K562 (cell line): ENCODE data around the gene CLTB. TPM values are rescaled to one million over a fixed set of nuclear protein-coding genes. Genes with fewer than 3 reads are reported as not detected.

Experiments used
- E2F6 ChIP-seq, 2 experiments: IDR thresholded peaks; 2 replicates each; pipeline ENCODE4 v1.6.1; 2011; ENCODE audit warnings: borderline replicate concordance in 1 of 2, control low read depth in 1 of 2, low read depth in 1 of 2, low read length in 1 of 2, mild to moderate bottlenecking in 1 of 2, mixed read lengths in 1 of 2, moderate library complexity in 1 of 2; ENCODE audit not compliant: insufficient read depth in 1 of 2, insufficient read length in 1 of 2, poor library complexity in 1 of 2, severe bottlenecking in 1 of 2; ENCODE audit errors: extremely low read depth in 1 of 2
- ETS1 ChIP-seq: conservative IDR thresholded peaks from 2 replicates; pipeline ENCODE4 v1.6.1; 2011; ENCODE audit warnings: low read depth, mild to moderate bottlenecking, low read length; ENCODE audit not compliant: control insufficient read depth
- HCFC1 ChIP-seq: IDR thresholded peaks from 2 replicates; pipeline ENCODE4 v1.6.1; 2012; ENCODE audit warnings: low read depth, low read length, improper control_type of control experiment
- HMG20A ChIP-seq: fragments of 450-650 bp; formaldehyde crosslinking; conservative IDR thresholded peaks from 2 replicates; pipeline ENCODE4 v1.4.0; 2020; ENCODE audit warnings: mild to moderate bottlenecking, mixed read lengths
- KDM5B ChIP-seq: fragments of 200-600 bp; sonication (generic); IDR thresholded peaks from 2 replicates; pipeline ENCODE4 v1.6.1; 2012; ENCODE audit warnings: low read depth, mild to moderate bottlenecking, moderate library complexity, low read length, control low read depth, inconsistent platforms; ENCODE audit not compliant: insufficient replicate concordance
- POLR2G ChIP-seq: fragments of 200-400 bp; formaldehyde crosslinking; IDR thresholded peaks from 2 replicates; pipeline ENCODE4 v1.6.1; 2017; ENCODE audit warnings: low read depth, mild to moderate bottlenecking, antibody characterized with exemption, low read length, moderate library complexity
- REST ChIP-seq, 2 experiments: fragments of 450-650 bp; formaldehyde crosslinking in 1 of 2; IDR thresholded peaks; 2 replicates each; pipeline versions ENCODE4 v1.4.0 to v1.6.1; 2014 to 2020; ENCODE audit warnings: mild to moderate bottlenecking in 2 of 2, borderline replicate concordance in 1 of 2, low read depth in 1 of 2
- SRF ChIP-seq, 2 experiments: fragments of 250-450, 450-650 bp in 1 of 2; sonication (Bioruptor Pico) in 1 of 2; sonication (generic) in 1 of 2; formaldehyde crosslinking; IDR thresholded peaks; 2 replicates each; pipeline versions ENCODE4 v1.5.0 to v1.5.1; 2020 to 2022; ENCODE audit warnings: mild to moderate bottlenecking in 1 of 2, missing genetic modification reagents in 1 of 2
- ZNF668 ChIP-seq: fragments of 250-450 bp; sonication (Bioruptor Pico); IDR thresholded peaks from 2 replicates; pipeline ENCODE4 v1.8.0; 2022; ENCODE audit warnings: mild to moderate bottlenecking, inconsistent platforms
- ZNF77 ChIP-seq: fragments of 250-450 bp; sonication (Bioruptor Pico); IDR thresholded peaks from 2 replicates; pipeline ENCODE4 v1.5.0; 2020
- polyA plus RNA-seq, 8 experiments: library from polyadenylated mRNA; depleted of rRNA in 4 of 8; stranded (reverse) in 5 of 8; unstranded in 3 of 8; fragments of >200 nt; fragmentation: Nextera tagmentation in 2 of 8; fragmentation: Illumina TruSeq in 1 of 8; extraction: Ambion mirVana in 2 of 8; extraction: Trizol in 1 of 8; gene quantifications; 2 replicates each; pipeline versions ENCODE4 v1.2.1 to v1.2.3, GENCODE V29; 2011 to 2014; ENCODE audit warnings: inconsistent platforms in 1 of 8, missing spikeins in 1 of 8
- total RNA-seq, 7 experiments: library from RNA; depleted of rRNA in 6 of 7; stranded (reverse); fragments of >200 nt in 6 of 7; fragmentation: Illumina TruSeq in 2 of 7; extraction: Trizol in 2 of 7; gene quantifications; 2 replicates each; pipeline versions ENCODE4 v1.2.1 to v1.2.3, GENCODE V29; 2011 to 2021; ENCODE audit warnings: low replicate concordance in 1 of 7

The CLTB gene
- total and polyA plus RNA-seq, 9 of the 15 experiments (the other 6 are each of a cell fraction or from before 2014, with no cell fraction given) = 1.8 to 117 (median 39.0) TPM

- TF ChIP-seq REST (IDR thresholded peaks at IDR 0.05; ENCODE audit: borderline replicate concordance) (no peak), REST (CRISPR knock-in tag; IDR thresholded peaks at IDR 0.05; ENCODE audit: low read depth) (peak; percentile 75; the same call in 1 of the 2 replicates), HCFC1 (no peak), E2F6 (IDR thresholded peaks at IDR 0.05; ENCODE audit: borderline replicate concordance in 1 of 2, extremely low read depth in 1 of 2, insufficient read depth in 1 of 2, insufficient read length in 1 of 2, low read depth in 1 of 2, low read length in 1 of 2, poor library complexity in 1 of 2, severe bottlenecking in 1 of 2) (peak in 1 of 2 experiments; percentile 58), HMG20A (CRISPR knock-in tag) (no peak), SRF (CRISPR knock-in tag; IDR thresholded peaks at IDR 0.05) (peak in 1 of 2 experiments; percentile 51; a peak in 1 of 4 replicates), ETS1 (peak; percentile 36; the same call in 1 of the 2 replicates), ZNF668 (CRISPR knock-in tag) (no peak), POLR2G (peak; percentile 90), KDM5B (no peak), ZNF77 (CRISPR knock-in tag) (no peak)
Observed at GRCh38 chr5:176389135-176390123, 26.9 kb downstream of the CLTB start (continued).
